BE2C (cell line): ENCODE results near the gene PBX1.

Experiments used
- DNase-seq: peaks from one replicate; pipeline ENCODE4 v3.0.0-alpha.2; 2020
- H3K27me3 ChIP-seq: fragments of 250-450 bp; sonication (Bioruptor Pico); 2 replicates; pipeline ENCODE4 v1.5.1; 2020; ENCODE audit warnings: mild to moderate bottlenecking
- H3K36me3 ChIP-seq: fragments of 250-450 bp; sonication (Bioruptor Pico); 2 replicates; pipeline ENCODE4 v1.5.1; 2020; ENCODE audit warnings: mild to moderate bottlenecking
- H3K4me1 ChIP-seq: fragments of 250-450 bp; sonication (Bioruptor Pico); 2 replicates; pipeline ENCODE4 v1.5.1; 2020
- H3K4me3 ChIP-seq: 2 replicates; pipeline ENCODE4 v1.5.1; 2011; ENCODE audit warnings: low read depth, low read length
- H3K9me3 ChIP-seq: fragments of 250-450 bp; sonication (Bioruptor Pico); 2 replicates; pipeline ENCODE4 v1.5.1; 2020
- TF ChIP-seq, protein P1 (sequence below): IDR thresholded peaks from 2 replicates; pipeline ENCODE4 v1.5.1; 2012; ENCODE audit warnings: mild to moderate bottlenecking, low read depth, low read length

The PBX1 gene

GRCh38 chr1:164728719-164729118 is 169.7 kb downstream of the PBX1 start:
- H3K4me3 ChIP-seq: no peak overlapping the region
- H3K9me3 ChIP-seq: no peaks in the 10 kb centered on the region
- no peaks in the 10 kb centered on the region for H3K36me3 ChIP-seq
- DNase-seq: no peak
- TF ChIP-seq, protein P1, sequence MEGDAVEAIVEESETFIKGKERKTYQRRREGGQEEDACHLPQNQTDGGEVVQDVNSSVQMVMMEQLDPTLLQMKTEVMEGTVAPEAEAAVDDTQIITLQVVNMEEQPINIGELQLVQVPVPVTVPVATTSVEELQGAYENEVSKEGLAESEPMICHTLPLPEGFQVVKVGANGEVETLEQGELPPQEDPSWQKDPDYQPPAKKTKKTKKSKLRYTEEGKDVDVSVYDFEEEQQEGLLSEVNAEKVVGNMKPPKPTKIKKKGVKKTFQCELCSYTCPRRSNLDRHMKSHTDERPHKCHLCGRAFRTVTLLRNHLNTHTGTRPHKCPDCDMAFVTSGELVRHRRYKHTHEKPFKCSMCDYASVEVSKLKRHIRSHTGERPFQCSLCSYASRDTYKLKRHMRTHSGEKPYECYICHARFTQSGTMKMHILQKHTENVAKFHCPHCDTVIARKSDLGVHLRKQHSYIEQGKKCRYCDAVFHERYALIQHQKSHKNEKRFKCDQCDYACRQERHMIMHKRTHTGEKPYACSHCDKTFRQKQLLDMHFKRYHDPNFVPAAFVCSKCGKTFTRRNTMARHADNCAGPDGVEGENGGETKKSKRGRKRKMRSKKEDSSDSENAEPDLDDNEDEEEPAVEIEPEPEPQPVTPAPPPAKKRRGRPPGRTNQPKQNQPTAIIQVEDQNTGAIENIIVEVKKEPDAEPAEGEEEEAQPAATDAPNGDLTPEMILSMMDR: no peak
- H3K4me1 ChIP-seq: peaks cover 15% of the 10 kb centered on the region
- H3K27me3 ChIP-seq: no peaks in the 10 kb centered on the region

GRCh38 chr1:164731161-164731876 is 172.3 kb downstream of the PBX1 start:
- Histone ChIP-seq H3K4me3 (no peak overlapping the region), H3K36me3 (no peaks in the 10 kb centered on the region), H3K27me3 (no peaks in the 10 kb centered on the region), H3K9me3 (no peaks in the 10 kb centered on the region), H3K4me1 (peaks cover 9% of the 10 kb centered on the region; the same call in 1 of the 2 replicates)
- DNase-seq: no peak
- TF ChIP-seq, protein P1: no peak

GRCh38 chr1:164733070-164733469 is 174.1 kb downstream of the PBX1 start:
- peaks cover 8% of the 10 kb centered on the region; the same call in 1 of the 2 replicates for H3K4me1 ChIP-seq
- H3K4me3 ChIP-seq: no peak overlapping the region
- TF ChIP-seq, protein P1: no peak
- H3K36me3 ChIP-seq: no peaks in the 10 kb centered on the region
- no peaks in the 10 kb centered on the region for H3K9me3 ChIP-seq
- DNase-seq: no peak
- H3K27me3 ChIP-seq: no peaks in the 10 kb centered on the region

DNA sequence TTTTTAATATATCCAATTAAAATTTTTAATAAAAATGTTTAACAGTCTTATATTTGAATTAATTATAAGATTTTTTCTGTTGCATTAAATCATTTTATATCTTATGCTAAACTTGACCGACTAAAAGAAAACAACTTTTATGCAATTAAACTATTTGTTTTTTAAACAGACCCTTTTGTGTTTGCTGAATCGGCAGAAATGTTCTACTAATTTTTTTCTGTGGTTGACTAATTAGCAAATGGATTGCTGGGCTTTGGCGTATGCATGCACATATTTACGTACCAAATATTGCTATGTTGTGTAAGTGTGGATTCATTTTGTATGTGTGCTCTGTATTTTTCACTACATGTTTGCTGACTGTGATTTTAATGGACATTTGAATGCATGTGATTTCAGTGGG is 174.8 kb downstream of the PBX1 start:
- H3K27me3 ChIP-seq: no peaks in the 10 kb centered on the region
- TF ChIP-seq, protein P1: no peak
- no peaks in the 10 kb centered on the region for H3K36me3 ChIP-seq
- H3K4me1 ChIP-seq: peaks cover 8% of the 10 kb centered on the region; the same call in 1 of the 2 replicates
- H3K4me3 ChIP-seq: no peak overlapping the region
- DNase-seq: no peak
- no peaks in the 10 kb centered on the region for H3K9me3 ChIP-seq

GRCh38 chr1:164735315-164736052 is 176.5 kb downstream of the PBX1 start:
- Histone ChIP-seq H3K4me3 (no peak overlapping the region), H3K9me3 (no peaks in the 10 kb centered on the region), H3K36me3 (no peaks in the 10 kb centered on the region), H3K4me1 (peaks cover 8% of the 10 kb centered on the region; the same call in 1 of the 2 replicates), H3K27me3 (no peaks in the 10 kb centered on the region)
- TF ChIP-seq, protein P1: no peak
- DNase-seq: no peak

DNA sequence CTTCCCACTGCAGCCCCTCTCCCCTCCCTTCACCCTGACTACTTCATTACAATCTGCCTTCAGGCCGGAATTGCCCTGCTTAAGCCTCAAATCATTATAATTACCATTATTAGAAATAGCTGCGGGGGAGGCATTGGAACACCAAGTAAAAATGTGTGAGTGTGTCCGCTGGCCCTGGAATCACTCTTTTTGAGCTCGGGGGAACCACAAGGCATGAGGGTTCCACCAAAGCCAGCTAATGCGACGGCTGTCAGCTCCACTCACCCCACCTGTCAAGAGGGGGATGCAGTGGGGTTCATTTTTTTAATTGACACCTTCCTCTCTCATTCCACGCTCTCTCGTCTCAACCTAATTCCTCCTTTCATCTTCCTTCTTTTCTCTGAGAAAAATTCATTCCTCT is 177.2 kb downstream of the PBX1 start:
- H3K4me1 ChIP-seq: peaks cover 8% of the 10 kb centered on the region; the same call in 1 of the 2 replicates
- TF ChIP-seq, protein P1: no peak
- H3K36me3 ChIP-seq: no peaks in the 10 kb centered on the region
- H3K4me3 ChIP-seq: no peak overlapping the region
- no peak for DNase-seq
- H3K9me3 ChIP-seq: no peaks in the 10 kb centered on the region
- H3K27me3 ChIP-seq: no peaks in the 10 kb centered on the region
